Fibroblast of villous mesenchyme (primary cell): ENCODE data around the gene NLRP6. TPM values are rescaled to one million over a fixed set of nuclear protein-coding genes. Genes with fewer than 3 reads are reported as not detected.
"Not testable (repeated sequence)": the region's sequence is repeated elsewhere in the genome, so short reads cannot be mapped to it uniquely, and the experiment has no call there.

ENCODE experiments used
- DNase-seq: peaks from one replicate; pipeline ENCODE4 v3.0.0-alpha.2; 2010; ENCODE audit warnings: low read depth
- H3K4me3 ChIP-seq: 2 replicates; pipeline ENCODE4 v1.5.1; 2011; ENCODE audit warnings: low read depth, mild to moderate bottlenecking, low read length
- total RNA-seq: library from RNA; depleted of rRNA; stranded (reverse); fragments of >200 nt; gene quantifications from 2 replicates; pipeline ENCODE4 v1.2.3, GENCODE V29; 2012
- TF ChIP-seq, protein P1 (sequence below): IDR thresholded peaks from 2 replicates; pipeline ENCODE4 v1.5.1; 2012; ENCODE audit warnings: low read depth, mild to moderate bottlenecking, low read length; ENCODE audit not compliant: insufficient read depth

NLRP6 gene
- total RNA-seq, 1 donor = not detected

GRCh38 chr11:306645-307371 lies 28.6 kb downstream of the NLRP6 start:
- TF ChIP-seq, protein P1, sequence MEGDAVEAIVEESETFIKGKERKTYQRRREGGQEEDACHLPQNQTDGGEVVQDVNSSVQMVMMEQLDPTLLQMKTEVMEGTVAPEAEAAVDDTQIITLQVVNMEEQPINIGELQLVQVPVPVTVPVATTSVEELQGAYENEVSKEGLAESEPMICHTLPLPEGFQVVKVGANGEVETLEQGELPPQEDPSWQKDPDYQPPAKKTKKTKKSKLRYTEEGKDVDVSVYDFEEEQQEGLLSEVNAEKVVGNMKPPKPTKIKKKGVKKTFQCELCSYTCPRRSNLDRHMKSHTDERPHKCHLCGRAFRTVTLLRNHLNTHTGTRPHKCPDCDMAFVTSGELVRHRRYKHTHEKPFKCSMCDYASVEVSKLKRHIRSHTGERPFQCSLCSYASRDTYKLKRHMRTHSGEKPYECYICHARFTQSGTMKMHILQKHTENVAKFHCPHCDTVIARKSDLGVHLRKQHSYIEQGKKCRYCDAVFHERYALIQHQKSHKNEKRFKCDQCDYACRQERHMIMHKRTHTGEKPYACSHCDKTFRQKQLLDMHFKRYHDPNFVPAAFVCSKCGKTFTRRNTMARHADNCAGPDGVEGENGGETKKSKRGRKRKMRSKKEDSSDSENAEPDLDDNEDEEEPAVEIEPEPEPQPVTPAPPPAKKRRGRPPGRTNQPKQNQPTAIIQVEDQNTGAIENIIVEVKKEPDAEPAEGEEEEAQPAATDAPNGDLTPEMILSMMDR = no peak
- DNase-seq = no peak
- H3K4me3 ChIP-seq = no peak overlapping the region

- peak within 1 kb of the TSS; percentile 67 for H3K4me3 ChIP-seq
- peak; percentile 95 for DNase-seq
Measured at GRCh38 chr11:307766-308708, 29.8 kb downstream of the NLRP6 start, which contains the start of gene IFITM2. TSS of gene IFITM2 (plus strand) at chr11:307816. CDS start at chr11:308193, 377 bp downstream.

DNA sequence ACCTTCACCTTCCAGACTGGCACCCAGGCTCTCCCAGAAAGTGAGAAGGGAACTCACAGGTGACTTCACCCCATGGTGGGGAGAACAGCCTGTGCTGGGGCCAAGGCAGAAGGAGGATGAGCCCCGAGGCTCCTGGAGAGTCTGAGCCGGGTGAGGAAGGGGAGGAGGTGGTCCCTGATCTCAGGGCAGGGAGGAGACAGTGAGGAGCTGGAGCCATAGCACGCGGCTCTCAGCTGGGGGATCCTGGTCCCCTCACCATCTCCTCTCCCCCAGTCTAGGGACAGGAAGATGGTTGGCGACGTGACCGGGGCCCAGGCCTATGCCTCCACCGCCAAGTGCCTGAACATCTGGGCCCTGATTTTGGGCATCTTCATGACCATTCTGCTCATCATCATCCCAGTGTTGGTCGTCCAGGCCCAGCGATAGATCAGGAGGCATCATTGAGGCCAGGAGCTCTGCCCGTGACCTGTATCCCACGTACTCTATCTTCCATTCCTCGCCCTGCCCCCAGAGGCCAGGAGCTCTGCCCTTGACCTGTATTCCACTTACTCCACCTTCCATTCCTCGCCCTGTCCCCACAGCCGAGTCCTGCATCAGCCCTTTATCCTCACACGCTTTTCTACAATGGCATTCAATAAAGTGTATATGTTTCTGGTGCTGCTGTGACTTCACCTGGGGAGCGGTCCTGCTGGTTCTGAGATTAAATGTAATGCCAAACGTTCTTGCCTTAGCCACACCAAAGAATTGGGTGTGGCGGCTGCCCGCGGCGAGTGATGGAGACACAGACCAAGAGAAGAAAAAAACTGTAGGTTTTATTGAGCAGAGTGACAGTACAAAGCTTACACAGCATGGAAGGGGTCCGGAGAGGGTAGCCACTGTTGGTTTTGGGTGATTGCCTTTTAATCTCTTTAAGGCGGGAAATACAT lies 30.8 kb downstream of the NLRP6 start:
- H3K4me3 ChIP-seq = peak overlapping the region; percentile 67
- not testable (repeated sequence) for DNase-seq

DNA sequence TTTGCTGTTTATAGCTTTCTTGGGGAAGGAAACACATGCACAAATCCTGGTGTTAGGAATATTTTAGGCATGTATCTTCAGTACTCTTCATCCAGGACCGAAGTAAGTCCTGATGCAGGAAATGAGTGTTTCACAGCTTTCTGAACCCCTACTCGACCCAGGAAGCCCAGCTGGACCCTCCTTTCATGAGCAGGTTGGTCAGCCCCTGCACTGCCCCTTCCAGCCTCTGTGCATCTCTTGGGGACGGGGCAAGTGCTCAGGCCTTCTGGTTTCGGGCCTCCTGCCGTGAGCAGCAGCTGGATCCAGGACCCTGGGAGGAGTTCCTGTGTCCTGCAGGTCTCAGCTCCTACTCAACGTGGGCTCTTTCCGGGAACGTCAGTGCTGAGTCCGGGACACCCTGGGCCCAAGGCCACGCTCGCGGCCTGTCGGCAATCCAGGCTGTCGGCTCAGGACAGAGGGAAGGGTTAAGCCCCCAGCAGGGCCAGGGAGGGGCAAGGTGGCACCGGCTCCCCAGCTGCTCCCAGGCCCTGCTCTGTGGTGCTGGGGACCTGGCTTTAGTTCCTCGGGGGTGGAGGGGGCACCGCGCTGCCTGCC lies 31.9 kb downstream of the NLRP6 start:
- DNase-seq = not testable (repeated sequence)
- H3K4me3 ChIP-seq = peak overlapping the region; percentile 67

- peak overlapping the region; percentile 37 for H3K4me3 ChIP-seq
- not testable (repeated sequence) for DNase-seq
Measured at GRCh38 chr11:311013-311748, 33.0 kb downstream of the NLRP6 start.

GRCh38 chr11:312092-312816 lies 34.0 kb downstream of the NLRP6 start:
- TF ChIP-seq, protein P1 = no peak
- no peak for DNase-seq
- peak overlapping the region; percentile 7 for H3K4me3 ChIP-seq

- no peak for DNase-seq
- peak overlapping the region; percentile 79 for H3K4me3 ChIP-seq
- TF ChIP-seq, protein P1 = no peak
Measured at GRCh38 chr11:313304-313786, 35.1 kb downstream of the NLRP6 start.
